DND-41 (cell line): ENCODE measurements around the gene SLC10A4.

Experiments used
- EZH2 ChIP-seq: IDR thresholded peaks from 3 replicates; pipeline ENCODE4 v1.6.1; 2012; ENCODE audit warnings: borderline replicate concordance, low read depth, mild to moderate bottlenecking, moderate library complexity, low read length, inconsistent platforms; ENCODE audit not compliant: severe bottlenecking
- TF ChIP-seq, protein P1 (sequence below): IDR thresholded peaks from 2 replicates; pipeline ENCODE4 v1.5.1; 2012; ENCODE audit warnings: borderline replicate concordance, low read length, moderate library complexity, mild to moderate bottlenecking; ENCODE audit not compliant: poor library complexity, severe bottlenecking; ENCODE audit errors: extremely low read depth

GRCh38 chr4:48518143-48518542 lies 35.0 kb downstream of the SLC10A4 start:
- TF ChIP-seq, protein P1, sequence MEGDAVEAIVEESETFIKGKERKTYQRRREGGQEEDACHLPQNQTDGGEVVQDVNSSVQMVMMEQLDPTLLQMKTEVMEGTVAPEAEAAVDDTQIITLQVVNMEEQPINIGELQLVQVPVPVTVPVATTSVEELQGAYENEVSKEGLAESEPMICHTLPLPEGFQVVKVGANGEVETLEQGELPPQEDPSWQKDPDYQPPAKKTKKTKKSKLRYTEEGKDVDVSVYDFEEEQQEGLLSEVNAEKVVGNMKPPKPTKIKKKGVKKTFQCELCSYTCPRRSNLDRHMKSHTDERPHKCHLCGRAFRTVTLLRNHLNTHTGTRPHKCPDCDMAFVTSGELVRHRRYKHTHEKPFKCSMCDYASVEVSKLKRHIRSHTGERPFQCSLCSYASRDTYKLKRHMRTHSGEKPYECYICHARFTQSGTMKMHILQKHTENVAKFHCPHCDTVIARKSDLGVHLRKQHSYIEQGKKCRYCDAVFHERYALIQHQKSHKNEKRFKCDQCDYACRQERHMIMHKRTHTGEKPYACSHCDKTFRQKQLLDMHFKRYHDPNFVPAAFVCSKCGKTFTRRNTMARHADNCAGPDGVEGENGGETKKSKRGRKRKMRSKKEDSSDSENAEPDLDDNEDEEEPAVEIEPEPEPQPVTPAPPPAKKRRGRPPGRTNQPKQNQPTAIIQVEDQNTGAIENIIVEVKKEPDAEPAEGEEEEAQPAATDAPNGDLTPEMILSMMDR = no peak
- TF ChIP-seq EZH2 = no peak
